HG03354 (cell line): ENCODE measurements around the gene SLC16A5.
A peak's percentile ranks its signal among the peaks of the same experiment; 100 is the strongest.
"Not testable (repeated sequence)": the region's sequence is repeated elsewhere in the genome, so short reads cannot be mapped to it uniquely, and the experiment has no call there.

Source experiments
- ATAC-seq: cut with Tn5 transposase; IDR thresholded peaks from one replicate; pipeline ENCODE4 v1.9.1; 2021; ENCODE audit warnings: mild to moderate bottlenecking; ENCODE audit not compliant: unreplicated experiment, poor library complexity, severe bottlenecking

Gene SLC16A5

DNA sequence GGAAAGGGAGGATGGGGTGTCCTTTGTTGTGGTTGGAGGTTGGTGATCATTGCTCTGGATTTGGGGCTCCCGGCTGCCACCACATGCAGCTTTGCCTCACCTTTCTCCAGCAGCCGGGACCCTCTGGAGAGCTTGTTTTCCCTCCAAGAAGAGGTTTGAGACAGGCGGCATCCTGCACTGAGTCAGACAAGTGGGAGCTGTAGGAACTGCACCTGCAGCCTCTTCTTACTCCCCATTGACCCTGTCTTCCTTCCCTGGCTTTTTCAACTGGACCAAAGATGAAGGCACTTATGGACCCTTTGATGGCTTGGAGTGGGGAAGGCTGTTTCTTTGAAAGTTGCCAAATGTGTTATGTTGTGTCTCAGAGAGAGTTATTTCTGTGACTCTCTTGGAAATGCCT is 24.1 kb upstream of the SLC16A5 start:
- no peak for ATAC-seq

DNA sequence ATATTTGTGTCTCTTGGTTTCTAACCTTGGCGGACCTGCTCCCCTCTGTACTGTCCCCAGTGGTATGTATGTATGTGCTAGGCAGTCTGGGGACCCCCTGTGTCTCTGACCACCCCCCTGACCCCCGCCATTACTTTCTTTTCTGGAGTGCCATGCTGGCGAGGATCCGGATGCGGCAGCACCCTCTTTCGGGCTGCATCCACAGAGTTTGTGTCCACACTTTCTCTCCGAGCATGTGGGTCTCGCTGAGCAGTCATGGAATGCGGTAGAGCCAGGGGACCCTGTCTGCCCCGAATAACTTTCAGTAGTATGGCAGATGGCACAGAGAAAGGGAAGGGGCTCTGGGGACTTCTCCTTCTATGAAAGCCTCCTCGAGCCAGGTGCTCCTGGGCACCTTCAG is 23.7 kb upstream of the SLC16A5 start:
- no peak for ATAC-seq

DNA sequence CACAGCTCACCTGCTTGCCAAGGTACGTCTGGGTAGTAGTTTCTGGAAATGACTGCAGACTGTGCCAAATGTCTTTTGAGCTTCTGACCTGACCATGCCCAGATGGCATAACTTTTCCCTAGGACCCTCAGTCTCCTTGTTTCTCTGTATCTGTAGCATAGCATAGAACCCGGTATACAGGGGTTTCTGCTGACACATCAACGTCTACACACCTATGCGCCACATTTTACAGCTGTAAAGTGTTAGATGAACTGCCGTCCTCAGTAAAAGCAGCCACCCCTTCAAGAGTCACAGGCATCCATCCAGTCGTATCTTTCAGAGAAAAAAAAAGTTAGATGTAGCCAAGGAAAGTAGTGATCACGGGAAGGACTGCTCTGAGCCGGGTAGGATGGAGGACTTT is 23.3 kb upstream of the SLC16A5 start:
- no peak for ATAC-seq

DNA sequence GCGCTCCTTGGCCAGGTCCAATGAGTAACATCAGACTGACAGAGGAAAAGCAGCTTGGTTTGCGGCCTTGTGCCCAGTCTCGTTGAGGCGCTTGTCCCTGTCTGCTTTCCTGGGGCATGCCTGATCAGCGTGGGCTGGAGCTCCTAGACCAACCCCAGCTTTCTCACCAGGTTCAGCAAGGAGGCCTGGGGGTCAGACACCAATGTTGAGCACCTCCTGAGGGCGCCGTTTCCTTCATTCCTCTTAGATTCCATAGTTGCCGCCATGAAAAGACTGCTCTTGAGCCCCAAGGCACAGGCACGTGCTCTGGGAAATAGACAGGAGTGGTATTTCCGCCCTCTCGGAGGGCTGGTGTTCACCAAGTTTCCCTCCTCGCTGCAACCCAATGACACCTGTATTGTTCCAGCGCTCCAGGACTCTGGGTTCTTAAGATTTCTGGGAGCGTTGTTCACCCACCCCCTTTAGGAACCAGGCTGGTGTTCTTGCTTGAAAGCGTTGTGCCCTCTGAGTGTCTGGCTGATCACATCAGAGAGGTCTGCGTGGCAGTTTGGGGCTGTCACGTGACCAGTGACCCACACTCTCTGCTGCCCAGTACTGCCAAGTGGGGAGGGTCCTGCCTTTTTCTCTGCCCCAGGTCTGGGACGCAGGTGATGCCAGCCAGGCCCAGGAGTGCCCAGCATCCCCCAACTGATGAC is 22.7 kb upstream of the SLC16A5 start:
- no peak for ATAC-seq

DNA sequence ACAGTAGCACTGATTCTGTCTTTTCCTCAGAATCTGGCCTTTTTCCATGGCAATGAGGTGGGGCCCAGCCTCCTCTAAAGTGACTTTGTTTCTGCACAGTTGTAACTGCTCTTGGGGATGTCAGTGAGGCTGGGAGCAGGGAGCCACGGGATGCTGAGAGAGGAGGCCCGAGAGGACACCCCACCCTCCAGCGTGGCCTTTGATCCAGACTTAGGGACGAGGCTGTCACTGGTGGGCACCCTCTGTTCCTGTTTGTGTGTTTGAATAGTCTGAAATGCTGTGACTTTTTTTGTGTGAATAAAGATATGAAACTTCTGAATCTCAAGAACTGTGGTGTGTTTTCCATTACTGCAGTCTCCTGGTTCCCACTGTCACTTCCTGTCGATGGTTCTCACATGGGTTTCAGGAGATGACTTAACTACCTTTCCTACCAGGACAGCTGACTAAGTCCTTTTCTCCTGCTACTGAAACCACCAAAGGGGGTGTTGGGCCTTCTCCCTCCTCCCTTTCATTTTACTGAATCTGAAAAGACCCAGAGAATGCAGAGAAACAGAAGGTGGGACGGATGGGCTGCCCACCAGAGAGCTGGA is 22.1 kb upstream of the SLC16A5 start:
- ATAC-seq = no peak

DNA sequence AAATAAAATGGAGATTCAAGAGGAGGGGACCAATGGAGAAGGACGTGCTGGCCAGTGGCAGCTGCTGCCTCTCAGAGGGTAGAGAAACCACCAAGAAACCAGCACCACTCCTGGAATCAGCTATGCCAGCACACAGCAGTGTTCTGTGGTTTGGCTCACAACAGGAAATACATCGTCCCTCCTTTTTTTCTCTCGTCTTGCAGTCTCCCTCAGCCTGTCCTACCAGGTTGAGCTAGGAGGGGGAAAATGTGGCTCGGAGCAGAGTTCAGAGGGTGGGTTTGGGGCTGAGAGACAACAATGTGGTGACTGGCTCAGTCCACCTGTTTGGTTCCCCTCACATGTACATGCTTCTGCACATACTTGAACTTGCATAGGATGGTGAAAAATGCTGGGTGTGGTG is 19.9 kb upstream of the SLC16A5 start:
- no peak for ATAC-seq

DNA sequence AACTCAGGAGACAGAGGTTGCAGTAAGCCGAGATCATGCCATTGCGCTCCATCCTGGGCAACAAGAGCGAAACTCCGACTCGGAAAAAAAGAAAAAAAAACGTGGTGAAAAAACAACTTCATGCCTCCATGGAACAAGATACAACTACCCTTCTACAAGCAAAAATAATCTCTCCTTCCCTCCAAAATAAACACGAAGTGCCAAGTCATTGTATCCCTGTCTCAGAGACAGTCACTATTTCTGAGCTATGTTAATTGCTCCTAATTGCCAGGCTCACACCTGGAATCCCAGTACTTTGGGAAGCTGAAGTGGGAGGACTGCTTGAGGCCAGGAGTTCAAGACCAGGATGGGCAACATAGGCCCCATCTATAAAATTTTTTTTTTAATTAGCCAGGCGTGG is 19.0 kb upstream of the SLC16A5 start:
- ATAC-seq = no peak

DNA sequence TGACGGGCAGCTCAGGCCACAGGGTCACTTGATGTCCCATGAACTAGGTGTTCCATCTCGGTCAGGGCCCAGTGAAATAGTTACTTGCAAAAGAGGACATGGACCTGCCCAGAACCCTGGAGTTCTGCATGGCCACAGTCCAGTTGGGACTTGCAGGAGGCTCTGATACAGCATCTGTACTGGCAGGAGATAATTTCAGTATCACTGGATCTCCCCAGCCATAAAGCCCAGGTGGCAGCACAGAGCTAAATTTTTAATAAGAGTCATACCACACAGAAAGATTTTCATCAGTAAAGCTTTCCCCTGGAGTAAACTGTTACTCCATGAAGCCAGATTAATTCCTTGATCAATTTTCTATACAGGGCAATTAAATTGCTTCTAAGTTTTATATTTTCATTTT is 18.0 kb upstream of the SLC16A5 start:
- no peak for ATAC-seq

DNA sequence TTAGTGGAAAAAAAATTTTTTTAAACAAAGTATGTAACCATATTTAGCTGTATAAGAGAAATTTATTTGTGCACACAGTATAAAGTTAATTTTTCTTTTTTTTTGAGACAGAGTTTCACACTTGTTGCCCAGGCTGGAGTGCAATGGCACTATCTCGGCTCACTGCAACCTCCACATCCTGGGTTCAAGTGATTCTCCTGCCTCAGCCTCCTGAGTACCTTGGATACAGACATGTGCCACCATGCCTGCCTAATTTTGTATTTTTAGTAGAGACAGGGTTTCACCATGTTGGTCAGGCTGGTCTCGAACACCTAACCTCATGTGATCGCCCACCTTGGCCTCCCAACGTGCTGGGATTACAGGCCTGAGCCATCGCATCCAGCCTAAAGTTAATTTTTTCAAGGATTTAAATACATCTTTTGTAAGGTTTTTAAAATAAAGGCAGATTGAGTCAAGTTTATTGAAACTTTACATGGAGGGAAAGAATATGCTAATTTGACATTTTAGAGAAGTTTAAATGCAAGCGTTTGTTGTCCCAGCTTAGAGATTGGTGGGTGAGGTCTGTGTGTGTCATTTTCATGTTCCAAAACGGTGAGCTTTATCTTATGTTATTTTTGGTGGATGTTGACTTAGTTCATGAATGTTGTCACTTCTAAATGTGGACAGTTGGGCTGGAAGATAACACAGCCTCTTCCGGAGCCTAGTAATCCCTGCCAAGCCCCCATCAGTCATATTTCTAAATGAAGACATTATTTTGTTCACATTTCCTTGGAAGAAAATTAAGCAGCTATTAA is 16.1 kb upstream of the SLC16A5 start:
- not testable (repeated sequence) for ATAC-seq

DNA sequence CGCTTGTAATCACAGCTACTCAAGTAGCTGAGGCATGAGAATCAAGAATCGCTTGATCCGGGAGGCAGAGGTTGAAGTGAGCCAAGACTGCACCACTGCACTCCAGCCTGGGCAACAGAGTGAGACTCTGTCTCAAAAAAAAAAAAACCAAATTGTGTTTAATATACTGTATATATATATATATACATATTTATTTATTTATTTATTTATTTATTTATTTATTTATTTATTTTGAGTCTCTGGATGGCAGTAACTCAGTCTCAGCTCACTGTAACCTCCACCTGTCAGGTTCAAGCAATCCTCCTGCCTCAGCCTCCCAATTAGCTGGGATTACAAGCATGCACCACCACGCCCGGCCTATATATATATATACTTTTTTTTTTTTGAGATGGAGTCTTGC is 14.8 kb upstream of the SLC16A5 start:
- not testable (repeated sequence) for ATAC-seq

DNA sequence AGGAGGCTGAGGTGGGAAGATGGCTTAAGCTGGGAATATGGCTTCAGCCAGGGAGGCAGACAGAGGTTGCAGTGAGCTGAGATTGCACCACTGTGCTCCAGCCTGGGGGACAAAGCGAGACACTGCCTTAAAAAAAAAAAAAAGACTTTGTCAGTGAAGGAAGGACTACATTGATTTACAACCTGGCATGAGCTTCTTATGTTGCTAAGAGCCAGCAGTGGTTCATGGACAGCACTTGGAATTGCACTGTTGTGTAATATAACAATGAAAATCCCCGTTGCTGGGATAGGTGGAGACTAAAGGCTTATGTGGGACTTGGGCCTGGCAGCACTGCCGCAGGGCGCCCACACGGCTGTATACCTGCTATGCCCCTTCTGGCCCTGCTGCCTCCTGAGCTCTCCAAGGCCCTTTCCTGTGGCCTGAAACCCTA is 14.1 kb upstream of the SLC16A5 start:
- no peak for ATAC-seq

DNA sequence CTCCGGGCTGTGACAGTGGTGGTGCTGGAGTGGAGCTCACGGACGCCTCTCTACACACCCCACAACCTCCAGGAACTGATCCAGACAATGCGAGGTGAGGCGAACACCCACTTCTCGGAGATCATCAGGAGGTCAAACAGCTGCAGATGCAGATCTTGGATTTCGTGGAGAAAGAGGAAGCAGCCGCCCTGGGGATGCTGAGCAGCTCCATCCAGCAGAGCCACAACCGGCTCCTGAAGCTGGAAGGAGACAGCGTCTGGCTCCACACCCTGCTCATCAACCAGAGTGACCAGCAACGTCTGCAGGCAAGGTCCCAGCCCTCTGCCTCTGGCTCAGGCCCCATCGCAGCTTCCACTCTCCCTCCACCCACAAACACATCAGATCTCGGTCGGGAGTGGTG is 13.2 kb upstream of the SLC16A5 start:
- ATAC-seq = no peak

DNA sequence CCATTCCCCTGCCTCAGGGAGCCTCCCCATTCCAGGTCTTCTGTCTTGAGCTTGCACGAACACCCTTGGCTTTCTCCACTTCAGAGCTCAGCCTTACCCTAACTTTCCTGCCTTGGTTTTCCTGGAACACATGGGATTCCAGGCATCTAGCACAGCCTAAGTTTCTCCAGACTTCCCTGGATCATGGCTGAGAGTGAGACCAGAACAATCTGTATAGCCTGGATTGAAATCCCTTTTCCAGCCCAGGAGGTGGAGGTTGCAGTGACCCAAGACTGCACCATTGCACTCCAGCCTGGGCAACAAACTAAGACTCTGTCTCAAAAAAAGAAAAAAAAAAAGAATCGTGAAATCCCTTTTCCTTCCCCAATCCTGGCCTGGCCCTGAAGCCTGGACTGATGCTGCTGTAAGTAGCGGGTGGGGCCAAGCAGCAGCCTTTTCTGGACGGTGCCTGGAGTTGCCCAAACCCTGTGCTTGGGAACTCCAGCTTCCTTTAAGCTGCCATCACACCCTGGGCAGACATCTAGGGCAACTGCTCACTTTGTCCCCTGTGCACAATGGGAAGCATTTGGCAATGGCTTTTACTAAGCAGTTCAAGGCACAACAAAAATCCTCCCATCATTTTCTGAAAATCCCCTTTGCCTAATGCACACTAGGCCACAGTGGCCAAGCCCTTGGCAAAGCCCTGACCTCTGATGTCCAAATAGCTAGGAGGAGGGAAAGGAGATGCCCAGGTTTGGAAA is 12.0 kb upstream of the SLC16A5 start:
- ATAC-seq = no peak

DNA sequence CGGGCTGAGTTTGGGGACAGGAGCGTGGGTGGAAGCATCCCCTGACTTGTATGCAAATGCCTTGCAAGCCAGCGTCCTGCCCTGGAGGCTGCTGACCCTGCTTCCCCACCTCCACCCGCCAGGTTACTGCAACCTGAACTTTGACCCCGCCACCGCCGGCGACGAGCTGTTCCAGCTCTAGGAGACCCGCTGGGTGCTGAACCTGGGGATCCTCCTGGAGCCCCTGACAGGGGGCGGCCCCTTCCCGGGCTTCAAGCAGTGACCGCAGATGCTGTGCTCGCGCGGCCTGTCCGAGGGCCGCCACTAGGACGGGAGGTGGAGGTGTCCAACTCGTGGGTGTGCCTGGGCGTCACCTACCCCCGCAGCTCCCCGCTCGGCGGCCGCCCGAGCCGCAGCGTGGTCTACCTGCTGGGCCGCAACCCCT is 10.7 kb upstream of the SLC16A5 start:
- ATAC-seq = no peak

DNA sequence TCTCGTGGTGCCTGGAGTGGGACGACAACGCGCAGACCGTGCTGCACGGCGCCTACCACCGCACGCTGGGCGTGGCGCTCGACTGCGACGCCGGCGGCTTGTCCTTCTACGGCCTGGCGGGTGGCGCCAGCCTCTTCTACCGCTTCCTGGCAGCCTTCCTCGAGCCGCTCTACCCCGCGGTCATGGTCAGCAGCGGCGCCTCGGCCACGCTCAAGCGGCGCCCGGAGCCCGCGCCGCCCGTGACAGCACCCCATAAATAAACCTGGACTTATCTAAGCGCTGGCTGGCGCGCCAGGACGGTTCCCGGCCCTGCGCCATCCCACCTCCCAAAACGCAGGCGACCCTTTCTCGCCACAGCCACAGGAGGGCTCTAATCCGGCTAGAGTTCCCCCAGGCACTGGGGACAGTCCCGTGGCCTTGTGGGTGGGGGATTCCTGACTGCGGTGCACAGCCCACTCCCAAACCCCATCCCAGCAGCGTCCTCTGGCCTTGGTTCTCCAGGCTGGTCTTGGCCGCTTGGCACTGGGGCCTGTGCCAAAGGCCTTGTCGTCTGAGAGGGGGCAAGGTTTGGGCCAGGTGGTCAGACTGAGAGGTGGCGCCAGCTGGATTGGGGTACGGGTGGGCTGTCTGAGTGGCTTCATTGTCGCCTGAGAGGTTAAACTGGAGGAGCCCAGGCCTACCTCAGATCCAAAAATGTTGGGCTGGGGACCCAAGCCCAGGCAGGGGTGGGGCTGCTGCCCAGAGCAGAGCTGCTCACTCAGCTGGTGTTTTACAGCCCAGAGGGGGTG is 10.1 kb upstream of the SLC16A5 start:
- peak; percentile 33 for ATAC-seq

DNA sequence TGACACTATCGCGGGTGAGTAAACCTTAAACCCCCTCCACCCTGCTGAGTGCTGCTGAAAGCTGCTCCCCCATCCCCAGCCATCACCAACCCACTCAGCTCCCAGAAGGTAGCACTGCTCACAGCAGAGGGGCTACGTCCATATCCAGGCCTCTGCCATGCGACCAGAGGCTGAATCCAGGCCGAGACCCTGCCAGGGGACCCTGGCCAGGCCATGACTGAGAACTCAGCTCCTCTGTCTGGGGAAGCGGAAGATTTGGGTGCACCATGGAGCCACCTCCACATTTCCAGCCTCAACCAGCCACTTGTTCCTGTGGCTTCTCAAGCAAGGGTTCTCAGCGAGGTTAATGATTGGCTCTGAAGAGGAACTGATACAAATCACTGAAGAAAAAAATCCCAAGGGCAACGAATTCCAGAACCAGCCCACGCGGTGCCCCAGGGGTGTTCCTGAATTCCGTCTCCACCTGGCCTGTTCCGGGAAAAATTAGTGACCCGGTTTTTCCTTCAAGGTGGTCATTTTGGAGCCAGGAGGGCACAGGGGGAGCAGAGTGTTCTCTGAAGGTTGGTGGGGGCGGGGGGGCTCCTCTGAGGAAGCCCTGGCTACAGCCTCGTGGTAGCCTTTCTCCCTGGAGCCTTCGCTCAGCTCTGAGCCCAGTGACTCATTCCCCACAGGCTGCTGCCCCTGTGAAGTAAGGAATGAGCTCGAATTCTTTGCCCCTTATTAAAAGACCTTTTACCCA is 9.3 kb upstream of the SLC16A5 start:
- peak; percentile 60 for ATAC-seq

DNA sequence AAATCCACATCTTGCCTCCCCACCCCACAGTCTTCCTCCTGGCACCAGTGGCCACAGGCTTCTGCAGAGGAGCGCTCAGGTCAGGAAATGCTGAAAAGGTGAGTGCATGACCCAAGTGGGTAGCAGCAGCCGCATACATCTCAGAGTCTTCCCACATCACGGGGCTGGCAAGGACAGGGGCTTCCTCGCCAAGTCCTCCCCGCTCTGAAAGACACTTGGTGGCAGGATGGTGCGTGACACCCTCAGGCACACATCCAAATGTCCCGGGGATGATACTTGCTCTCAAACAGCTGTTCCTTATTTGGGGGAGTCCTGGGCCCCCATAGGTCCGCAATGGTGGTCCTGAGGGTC is 8.8 kb upstream of the SLC16A5 start:
- peak; percentile 2 for ATAC-seq

DNA sequence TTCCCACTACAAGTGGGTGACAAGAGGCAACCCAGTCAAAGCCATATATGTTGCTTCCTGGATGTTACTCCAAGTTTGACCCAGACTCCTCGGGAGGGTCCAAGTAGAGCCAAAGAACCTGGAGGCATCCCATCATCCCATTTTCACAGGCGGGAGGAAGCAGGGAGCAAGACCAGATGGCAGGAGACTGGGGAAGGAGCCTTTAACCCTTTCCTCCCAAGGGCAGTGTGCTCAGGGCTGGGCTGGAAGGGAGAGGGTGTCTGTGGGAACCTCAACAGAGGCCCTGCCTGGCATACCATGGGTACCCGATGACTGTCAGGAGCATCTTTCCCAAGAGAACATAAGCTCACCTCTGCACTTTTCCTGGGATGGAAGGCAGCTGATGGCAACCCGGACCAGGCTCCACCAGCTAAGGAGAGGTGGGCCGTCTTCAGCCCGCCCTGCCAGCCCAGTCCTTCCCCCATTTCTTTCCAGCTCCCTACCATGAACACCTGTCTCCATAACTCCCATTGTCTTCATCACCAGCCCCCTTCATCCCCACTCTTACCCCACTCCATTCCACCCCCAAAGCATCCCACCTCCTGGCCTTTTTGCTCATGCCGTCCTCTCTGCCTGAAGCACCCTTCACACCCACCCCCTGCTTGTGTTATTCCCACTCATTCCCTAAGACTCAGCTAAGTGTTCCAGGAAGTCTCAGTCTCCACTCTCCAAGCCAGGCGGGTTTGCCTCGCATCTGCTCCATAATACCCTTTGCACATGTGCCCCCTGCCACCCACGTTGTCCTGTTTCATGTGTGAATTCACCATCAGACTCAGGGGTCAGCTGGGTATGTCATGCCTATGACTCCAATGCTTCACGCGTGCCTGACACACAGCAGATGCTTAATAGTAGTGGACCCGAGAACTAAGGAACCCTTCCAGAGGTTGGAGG is 5.9 kb upstream of the SLC16A5 start:
- ATAC-seq = no peak
